Suprapubic skin (tissue), 3 donors: ENCODE data around the gene ACSL1.

Experiments used
- CTCF ChIP-seq, 2 donors: fragments of 200-600 bp in 1 of 2; fragments of 450-650 bp in 1 of 2; sonication (generic) in 1 of 2; IDR thresholded peaks; one replicate each; pipeline ENCODE4 v1.5.1; 2016 to 2019; ENCODE audit warnings: antibody characterized with exemption in 2 of 2, mild to moderate bottlenecking in 1 of 2, moderate library complexity in 1 of 2
- EP300 ChIP-seq: sonication (generic); formaldehyde crosslinking; IDR thresholded peaks from one replicate; pipeline ENCODE4 v1.6.1; 2017; ENCODE audit warnings: antibody characterized with exemption
- POLR2A ChIP-seq, 2 donors: fragments of 450-650 bp; IDR thresholded peaks; one replicate each; pipeline ENCODE4 v1.6.1; 2017; ENCODE audit warnings: antibody characterized with exemption in 2 of 2, mild to moderate bottlenecking in 2 of 2, moderate library complexity in 2 of 2

- TF ChIP-seq CTCF (IDR thresholded peaks at IDR 0.05) (no peak), EP300 (no peak), POLR2A (IDR thresholded peaks at IDR 0.05) (no peak)
Observed at GRCh38 chr4:184806711-184807110, 19.1 kb downstream of the ACSL1 start.
